ENCODE results near the gene TTC3. TPM values are rescaled to one million over a fixed set of nuclear protein-coding genes. Genes with fewer than 3 reads are reported as not detected.

TTC3 gene
- total and polyA plus RNA-seq, 2 donors (not counting 1 experiment from before 2014, with no cell fraction given) = 42.0 to 163 TPM

GRCh38 chr21:37093977-37094376 lies 20.9 kb downstream of the TTC3 start:
- no peak overlapping the region for H3K4me3 ChIP-seq (ENCODE audit: control extremely low read depth in 1 of 5, extremely low read depth in 1 of 5, insufficient read depth in 1 of 5, low read depth in 2 of 5, low read length in 4 of 5)
- no peak overlapping the region for H3K4me2 ChIP-seq (replicated peaks; ENCODE audit: low read depth, low read length, poor library complexity, severe bottlenecking)
- H3K79me2 ChIP-seq (ENCODE audit: control insufficient read depth, insufficient read depth, low read length) = no peaks in the 10 kb centered on the region
- H3K4me1 ChIP-seq (ENCODE audit: control insufficient read depth in 2 of 2, insufficient read depth in 2 of 2, low read length in 2 of 2) = no peaks in the 10 kb centered on the region
- no peak overlapping the region for H3K27ac ChIP-seq (ENCODE audit: low read length in 2 of 2)
- intact Hi-C loops (cut with micrococcal nuclease) = no loop called here
- H3K27ac Mint-ChIP-seq = no peak overlapping the region
- peaks cover 0 to 46% of the 10 kb centered on the region in 2 experiments for H3K36me3 ChIP-seq (replicated peaks in 1 of 2; ENCODE audit: control extremely low read depth in 1 of 2, control insufficient read depth in 1 of 2, extremely low read depth in 1 of 2, insufficient read depth in 2 of 2, low read length in 1 of 2)
- H3K27me3 ChIP-seq (replicated peaks in 1 of 4; ENCODE audit: control extremely low read depth in 1 of 4, control insufficient read depth in 3 of 4, insufficient read depth in 4 of 4, low read length in 3 of 4) = no peaks in the 10 kb centered on the region
- CTCF ChIA-PET = no interaction called here
- no peak for TF ChIP-seq EZH2 (IDR thresholded peaks at IDR 0.05; ENCODE audit: borderline replicate concordance, insufficient read depth, low read depth, low read length, poor library complexity, severe bottlenecking)
- no peak for TF ChIP-seq CTCF (IDR thresholded peaks at IDR 0.05)
- H3K9ac ChIP-seq (ENCODE audit: low read length) = no peak overlapping the region
- no peaks in the 10 kb centered on the region for H3K9me3 ChIP-seq (ENCODE audit: control extremely low read depth in 1 of 3, control insufficient read depth in 2 of 3, insufficient read depth in 1 of 3, low read length in 2 of 3)
- POLR2A ChIA-PET = no interaction called here
- H2AFZ ChIP-seq (ENCODE audit: insufficient read depth, low read depth, low read length, poor library complexity, severe bottlenecking) = no peak overlapping the region
- DNase-seq (no peak), ATAC-seq (ENCODE audit: low read depth) (no peak)
- no peaks in the 10 kb centered on the region for H3K4me1 Mint-ChIP-seq
- no peaks in the 10 kb centered on the region for H3K9me3 Mint-ChIP-seq (ENCODE audit: insufficient read depth)
- no peaks in the 10 kb centered on the region for H3K27me3 Mint-ChIP-seq
- H4K20me1 ChIP-seq (ENCODE audit: control insufficient read depth, insufficient read depth, low read length, poor library complexity, severe bottlenecking) = peaks cover 5% of the 10 kb centered on the region
- H3K4me3 Mint-ChIP-seq = no peak overlapping the region

GRCh38 chr21:37095821-37096220 lies 22.8 kb downstream of the TTC3 start:
- no peak overlapping the region for H3K4me3 ChIP-seq (ENCODE audit: control extremely low read depth in 1 of 5, extremely low read depth in 1 of 5, insufficient read depth in 1 of 5, low read depth in 2 of 5, low read length in 4 of 5)
- no peak overlapping the region for H3K4me3 Mint-ChIP-seq
- H3K27ac Mint-ChIP-seq = no peak overlapping the region
- ATAC-seq (ENCODE audit: low read depth) (no peak), DNase-seq (no peak)
- no peak for TF ChIP-seq EZH2 (IDR thresholded peaks at IDR 0.05; ENCODE audit: borderline replicate concordance, insufficient read depth, low read depth, low read length, poor library complexity, severe bottlenecking)
- no peak for TF ChIP-seq CTCF (IDR thresholded peaks at IDR 0.05)
- H3K9ac ChIP-seq (ENCODE audit: low read length) = no peak overlapping the region
- intact Hi-C loops (cut with micrococcal nuclease) = no loop called here
- ChIA-PET CTCF (no interaction called here), POLR2A (no interaction called here)
- no peak overlapping the region for H3K27ac ChIP-seq (ENCODE audit: low read length in 2 of 2)
- H3K79me2 ChIP-seq (ENCODE audit: control insufficient read depth, insufficient read depth, low read length) = no peaks in the 10 kb centered on the region
- H3K36me3 ChIP-seq (replicated peaks in 1 of 2; ENCODE audit: control extremely low read depth in 1 of 2, control insufficient read depth in 1 of 2, extremely low read depth in 1 of 2, insufficient read depth in 2 of 2, low read length in 1 of 2) = peaks cover 0 to 33% of the 10 kb centered on the region in 2 experiments
- WGBS (ENCODE audit: insufficient coverage) = no CpG with 5 or more reads among the region's 4 CpGs
- peaks cover 4% of the 10 kb centered on the region for H4K20me1 ChIP-seq (ENCODE audit: control insufficient read depth, insufficient read depth, low read length, poor library complexity, severe bottlenecking)
- H3K9me3 ChIP-seq (ENCODE audit: control extremely low read depth in 1 of 3, control insufficient read depth in 2 of 3, insufficient read depth in 1 of 3, low read length in 2 of 3) = no peaks in the 10 kb centered on the region
- no peaks in the 10 kb centered on the region for H3K4me1 Mint-ChIP-seq
- H3K9me3 Mint-ChIP-seq (ENCODE audit: insufficient read depth) = no peaks in the 10 kb centered on the region
- no peak overlapping the region for H3K4me2 ChIP-seq (replicated peaks; ENCODE audit: low read depth, low read length, poor library complexity, severe bottlenecking)
- H3K4me1 ChIP-seq (ENCODE audit: control insufficient read depth in 2 of 2, insufficient read depth in 2 of 2, low read length in 2 of 2) = no peaks in the 10 kb centered on the region
- H3K27me3 Mint-ChIP-seq = no peaks in the 10 kb centered on the region
- no peaks in the 10 kb centered on the region for H3K27me3 ChIP-seq (replicated peaks in 1 of 4; ENCODE audit: control extremely low read depth in 1 of 4, control insufficient read depth in 3 of 4, insufficient read depth in 4 of 4, low read length in 3 of 4)
- H2AFZ ChIP-seq (ENCODE audit: insufficient read depth, low read depth, low read length, poor library complexity, severe bottlenecking) = no peak overlapping the region

Measured in B cell (primary cell).